IPS-18c (cell line): ENCODE data around the gene MCEMP1.

Experiments used
- H3K4me3 ChIP-seq: 2 replicates; pipeline ENCODE4 v1.7.0; 2013; ENCODE audit warnings: low read depth, mild to moderate bottlenecking, low read length, moderate library complexity; ENCODE audit not compliant: insufficient read depth
- H3K9me3 ChIP-seq: one replicate; pipeline ENCODE4 v1.6.1; 2013; ENCODE audit warnings: mild to moderate bottlenecking, low read length, moderate library complexity; ENCODE audit not compliant: control insufficient read depth, insufficient read depth

Gene MCEMP1

GRCh38 chr19:7701654-7702457 is 25.0 kb downstream of the MCEMP1 start, which contains the start of gene FCER2:
Gene FCER2 (minus strand): TSS chr19:7702131. CDS start chr19:7699760, 2,371 bp downstream.
- H3K9me3 ChIP-seq, result no peaks in the 10 kb centered on the region
- no peak within 1 kb of the TSS for H3K4me3 ChIP-seq

- no peak overlapping the region for H3K4me3 ChIP-seq
- no peaks in the 10 kb centered on the region for H3K9me3 ChIP-seq
These were observed 26.4 kb downstream of the MCEMP1 start for GRCh38 chr19:7703332-7703731.

- Histone ChIP-seq H3K9me3 (no peaks in the 10 kb centered on the region), H3K4me3 (no peak overlapping the region)
These were observed 27.6 kb downstream of the MCEMP1 start for GRCh38 chr19:7704280-7705060.

GRCh38 chr19:7705387-7706187 is 28.7 kb downstream of the MCEMP1 start:
- no peaks in the 10 kb centered on the region for H3K9me3 ChIP-seq
- no peak overlapping the region for H3K4me3 ChIP-seq

- Histone ChIP-seq H3K4me3 (no peak overlapping the region), H3K9me3 (no peaks in the 10 kb centered on the region)
These were observed 29.5 kb downstream of the MCEMP1 start for GRCh38 chr19:7706188-7706954.

- Histone ChIP-seq H3K4me3 (no peak overlapping the region), H3K9me3 (no peaks in the 10 kb centered on the region)
These were observed 30.1 kb downstream of the MCEMP1 start for GRCh38 chr19:7706955-7707456.

GRCh38 chr19:7709932-7710460 is 33.1 kb downstream of the MCEMP1 start:
- Histone ChIP-seq H3K9me3 (no peaks in the 10 kb centered on the region), H3K4me3 (no peak overlapping the region)

GRCh38 chr19:7710616-7711015 is 33.7 kb downstream of the MCEMP1 start:
- Histone ChIP-seq H3K4me3 (no peak overlapping the region), H3K9me3 (no peaks in the 10 kb centered on the region)

- Histone ChIP-seq H3K9me3 (no peaks in the 10 kb centered on the region), H3K4me3 (no peak overlapping the region)
These were observed 38.8 kb downstream of the MCEMP1 start for GRCh38 chr19:7715671-7716070.

- Histone ChIP-seq H3K9me3 (no peaks in the 10 kb centered on the region), H3K4me3 (no peak overlapping the region)
These were observed 39.9 kb downstream of the MCEMP1 start for GRCh38 chr19:7716762-7717161.

GRCh38 chr19:7718668-7719067 is 41.8 kb downstream of the MCEMP1 start:
- no peak overlapping the region for H3K4me3 ChIP-seq
- no peaks in the 10 kb centered on the region for H3K9me3 ChIP-seq

GRCh38 chr19:7720351-7720750 is 43.5 kb downstream of the MCEMP1 start:
- H3K4me3 ChIP-seq, result no peak overlapping the region

GRCh38 chr19:7722231-7722651 is 45.4 kb downstream of the MCEMP1 start:
- Histone ChIP-seq H3K9me3 (no peaks in the 10 kb centered on the region), H3K4me3 (no peak overlapping the region)

More at GRCh38 chr19:7720351-7720750, 43.5 kb downstream of the MCEMP1 start:
- H3K9me3 ChIP-seq, result no peaks in the 10 kb centered on the region

GRCh38 chr19:7725791-7726190 is 48.9 kb downstream of the MCEMP1 start:
- Histone ChIP-seq H3K9me3 (no peaks in the 10 kb centered on the region), H3K4me3 (no peak overlapping the region)

GRCh38 chr19:7729211-7729610 is 52.3 kb downstream of the MCEMP1 start:
- Histone ChIP-seq H3K9me3 (no peaks in the 10 kb centered on the region), H3K4me3 (no peak overlapping the region; the same call in 1 of the 2 replicates)
